IMR-90 (cell line): Measurements from ENCODE around the gene MYH9. TPM values are rescaled to one million over a fixed set of nuclear protein-coding genes. Genes with fewer than 3 reads are reported as not detected.

Source experiments
- ATAC-seq: fragments of 200-7000 bp; cut with Tn5 transposase; 2 replicates; pipeline ENCODE4 v1.9.1; 2020; ENCODE audit warnings: low read depth, mild to moderate bottlenecking, moderate library complexity
- BruUV-seq: library from RNA; stranded (reverse); fragments of 400-500 nt; replicated peaks from 2 replicates; lab custom pipeline; 2021; lab: Mats Ljungman, UMichigan
- CTCF ChIA-PET: fragments of 300-600 bp; formaldehyde crosslinking; extraction: SDS; loops from one replicate; lab custom pipeline; 2021; ENCODE audit warnings: antibody characterized with exemption; lab: Yijun Ruan, JAX
- POLR2A ChIA-PET: fragments of 300-600 bp; sonication (Branson Sonifier 250); formaldehyde crosslinking; loops from one replicate; lab custom pipeline; 2022; ENCODE audit warnings: antibody characterized with exemption; ENCODE audit not compliant: unreplicated experiment; lab: Charles Lee
- DNase-seq: peaks from one replicate; pipeline ENCODE4 v3.0.0; 2013
- H2AFZ ChIP-seq: replicated peaks from 2 replicates; pipeline ENCODE3; 2013; ENCODE audit warnings: low read length, mild to moderate bottlenecking; ENCODE audit not compliant: poor library complexity
- H2AK5ac ChIP-seq: 2 replicates; pipeline ENCODE4 v1.6.1; 2013; ENCODE audit warnings: low read depth, low read length, inconsistent platforms
- H2AK9ac ChIP-seq: replicated peaks from 2 replicates; pipeline ENCODE3; 2013; ENCODE audit warnings: mild to moderate bottlenecking, low read depth, low read length, moderate library complexity; ENCODE audit not compliant: poor library complexity
- H2BK120ac ChIP-seq: 2 replicates; pipeline ENCODE4 v1.6.1; 2013; ENCODE audit warnings: low read depth, low read length, inconsistent platforms
- H2BK15ac ChIP-seq: 3 replicates; pipeline ENCODE4 v1.6.1; 2013; ENCODE audit warnings: low read depth, low read length, inconsistent platforms
- H2BK20ac ChIP-seq: 2 replicates; pipeline ENCODE4 v1.6.1; 2013; ENCODE audit warnings: low read depth, mild to moderate bottlenecking, inconsistent platforms, low read length, moderate library complexity
- H2BK5ac ChIP-seq: 2 replicates; pipeline ENCODE4 v1.6.1; 2013; ENCODE audit warnings: mild to moderate bottlenecking, low read depth, low read length, inconsistent platforms; ENCODE audit not compliant: poor library complexity, severe bottlenecking
- H3K14ac ChIP-seq: replicated peaks from 2 replicates; pipeline ENCODE4 v1.6.1; 2013; ENCODE audit warnings: low read depth, low read length, inconsistent platforms
- H3K18ac ChIP-seq: 2 replicates; pipeline ENCODE4 v1.6.1; 2013; ENCODE audit warnings: low read depth, low read length, control low read depth
- H3K23ac ChIP-seq: 2 replicates; pipeline ENCODE4 v1.6.1; 2013; ENCODE audit warnings: low read depth, low read length, inconsistent platforms
- H3K27ac ChIP-seq: 2 replicates; pipeline ENCODE4 v1.5.1; 2013; ENCODE audit warnings: mild to moderate bottlenecking, control low read depth, low read length; ENCODE audit not compliant: insufficient read depth
- H3K27me3 ChIP-seq: 2 replicates; pipeline ENCODE4 v1.6.1; 2013; ENCODE audit warnings: low read length; ENCODE audit not compliant: control insufficient read depth, insufficient read depth
- H3K36me3 ChIP-seq: 2 replicates; pipeline ENCODE4 v1.6.1; 2013; ENCODE audit warnings: low read length, mixed read lengths; ENCODE audit not compliant: control insufficient read depth, insufficient read depth
- H3K4ac ChIP-seq: 2 replicates; pipeline ENCODE4 v1.6.1; 2013; ENCODE audit warnings: low read depth, low read length, inconsistent platforms
- H3K4me1 ChIP-seq: 2 replicates; pipeline ENCODE4 v1.6.1; 2013; ENCODE audit warnings: low read length, mixed read lengths; ENCODE audit not compliant: control insufficient read depth, insufficient read depth
- H3K4me2 ChIP-seq: 2 replicates; pipeline ENCODE4 v1.6.1; 2013; ENCODE audit warnings: low read depth, mild to moderate bottlenecking, control low read depth, low read length, moderate library complexity
- H3K4me3 ChIP-seq: 2 replicates; pipeline ENCODE4 v1.5.1; 2013; ENCODE audit warnings: low read depth, mild to moderate bottlenecking, control low read depth, low read length, moderate library complexity; ENCODE audit not compliant: insufficient read depth
- H3K56ac ChIP-seq: 2 replicates; pipeline ENCODE4 v1.6.1; 2013; ENCODE audit warnings: low read length, inconsistent platforms; ENCODE audit not compliant: insufficient read depth; ENCODE audit errors: extremely low read depth
- H3K79me1 ChIP-seq, 2 experiments: 2 replicates each; pipeline ENCODE4 v1.6.1; 2013; ENCODE audit warnings: low read length in 2 of 2, inconsistent platforms in 1 of 2, low read depth in 1 of 2
- H3K9ac ChIP-seq: 2 replicates; pipeline ENCODE4 v1.6.1; 2013; ENCODE audit warnings: low read depth, low read length, control low read depth
- H3K9me1 ChIP-seq: 2 replicates; pipeline ENCODE4 v1.6.1; 2013; ENCODE audit warnings: low read length, inconsistent platforms; ENCODE audit not compliant: insufficient read depth
- H3K9me3 ChIP-seq: 2 replicates; pipeline ENCODE4 v1.6.1; 2013; ENCODE audit warnings: low read length; ENCODE audit not compliant: control insufficient read depth, insufficient read depth
- H4K20me1 ChIP-seq: 2 replicates; pipeline ENCODE4 v1.6.1; 2013; ENCODE audit warnings: low read length, inconsistent platforms; ENCODE audit not compliant: insufficient read depth
- H4K5ac ChIP-seq: 2 replicates; pipeline ENCODE4 v1.6.1; 2013; ENCODE audit warnings: mild to moderate bottlenecking, low read depth, low read length, control low read depth
- H4K8ac ChIP-seq, 2 experiments: 2 replicates each; pipeline ENCODE4 v1.6.1; 2013; ENCODE audit warnings: low read depth in 2 of 2, low read length in 2 of 2, control low read depth in 1 of 2, inconsistent platforms in 1 of 2
- H4K91ac ChIP-seq: 2 replicates; pipeline ENCODE4 v1.6.1; 2013; ENCODE audit warnings: low read depth, low read length, inconsistent platforms; ENCODE audit not compliant: insufficient read depth
- BHLHE40 ChIP-seq: fragments of 150-350 bp; IDR thresholded peaks from 2 replicates; pipeline ENCODE4 v1.6.1; 2016; ENCODE audit warnings: mild to moderate bottlenecking, low read depth, low read length
- CHD1 ChIP-seq: IDR thresholded peaks from 2 replicates; pipeline ENCODE4 v1.6.1; 2012; ENCODE audit warnings: low read depth, low read length, improper control_type of control experiment
- MAZ ChIP-seq: IDR thresholded peaks from 2 replicates; pipeline ENCODE4 v1.6.1; 2012; ENCODE audit warnings: low read depth, mild to moderate bottlenecking, low read length, improper control_type of control experiment, moderate library complexity, borderline replicate concordance
- POLR2A ChIP-seq: IDR thresholded peaks from 2 replicates; pipeline ENCODE4 v1.6.1; 2012; ENCODE audit warnings: mild to moderate bottlenecking, low read depth, low read length
- RCOR1 ChIP-seq: IDR thresholded peaks from 2 replicates; pipeline ENCODE4 v1.6.1; 2012; ENCODE audit warnings: mild to moderate bottlenecking, low read length, improper control_type of control experiment; ENCODE audit not compliant: insufficient replicate concordance
- SMC3 ChIP-seq: fragments of 150-350 bp; IDR thresholded peaks from 2 replicates; pipeline ENCODE4 v1.6.1; 2016; ENCODE audit warnings: low read depth, mild to moderate bottlenecking, antibody characterized with exemption, low read length, moderate library complexity
- WGBS, 2 experiments: methylation state at CpG; one replicate each; pipeline versions ENCODE4 v1.1.5 to v1.1.7; 2013; ENCODE audit warnings: missing lambda C conversion rate in 2 of 2; ENCODE audit not compliant: insufficient read length in 1 of 2; ENCODE audit errors: extremely low coverage in 2 of 2; 5-methylcytosine and 5-hydroxymethylcytosine counted together
- dilution Hi-C: fragments of 300-500 bp; cut with HindIII; formaldehyde crosslinking; loops from one replicate; pipeline ENCODE4 v1.14.3; 2018; ENCODE audit warnings: low sequenced_read_pairs; ENCODE audit not compliant: unreplicated experiment
- in situ Hi-C: fragments of 300-500 bp; cut with MboI; formaldehyde crosslinking; loops from 3 replicates; pipeline ENCODE4 v1.14.3; 2019; ENCODE audit warnings: low sequenced_read_pairs, inconsistent platforms, mixed read lengths
- intact Hi-C: fragments of 100-400 bp; cut with micrococcal nuclease; formaldehyde crosslinking; loops from 2 replicates; pipeline ENCODE4 v1.10.0; 2022
- polyA plus RNA-seq, 3 experiments: library from polyadenylated mRNA; depleted of rRNA; stranded (reverse); fragments of >200 nt; gene quantifications; 2 replicates each; pipeline ENCODE4 v1.2.3, GENCODE V29; 2012; ENCODE audit warnings: low replicate concordance in 1 of 3
- total RNA-seq: library from RNA; depleted of rRNA; stranded (reverse); fragments of >200 nt; gene quantifications from 2 replicates; pipeline ENCODE4 v1.2.3, GENCODE V29; 2012
- TF ChIP-seq, protein P1 (sequence below): fragments of 150-350 bp; IDR thresholded peaks from 2 replicates; pipeline ENCODE4 v1.6.1; 2016; ENCODE audit warnings: low read depth, mild to moderate bottlenecking, low read length, moderate library complexity, borderline replicate concordance
- TF ChIP-seq, protein P2 (sequence below): fragments of 150-350 bp; IDR thresholded peaks from 2 replicates; pipeline ENCODE4 v1.6.1; 2017; ENCODE audit warnings: mild to moderate bottlenecking, antibody characterized with exemption, low read length, low read depth

Gene MYH9
- total and polyA plus RNA-seq, 2 of the 4 experiments (the other 2 are of a cell fraction) = 475 to 554 TPM

DNA sequence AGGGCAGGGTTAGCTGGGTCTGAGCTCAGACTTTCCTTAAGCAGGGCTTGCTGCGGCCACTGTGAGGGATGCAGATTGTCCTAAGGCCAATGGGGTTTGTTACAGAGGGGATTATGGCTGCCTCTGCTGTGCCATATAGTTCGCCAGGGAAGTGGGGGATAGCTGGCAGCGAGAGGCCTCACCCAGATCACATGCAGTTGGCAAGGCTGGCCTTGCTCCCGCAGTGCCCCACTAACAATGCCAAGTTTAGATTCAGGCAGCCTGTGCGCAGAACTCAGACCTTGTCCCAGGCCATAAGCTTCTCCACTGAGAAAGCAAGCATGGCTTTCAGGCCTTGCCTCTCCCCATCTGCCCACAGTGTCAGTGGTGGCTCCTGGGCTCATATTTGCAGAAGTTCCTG, 143.8 kb downstream of the MYH9 start:
- intact Hi-C loops (loop anchor here (1.0 kb wide), 1 partner anchor 12 kb away; no protein-coding TSS in a partner anchor), dilution Hi-C loops (no loop called here), in situ Hi-C loops (no loop called here)
- Histone ChIP-seq H4K8ac (no peak overlapping the region), H4K20me1 (no peaks in the 10 kb centered on the region), H2BK5ac (no peak overlapping the region), H3K36me3 (no peaks in the 10 kb centered on the region), H3K9me3 (no peaks in the 10 kb centered on the region), H3K18ac (no peak overlapping the region), H2AFZ (no peak overlapping the region), H3K4me1 (peaks cover 3% of the 10 kb centered on the region; the same call in 1 of the 2 replicates), H4K5ac (no peak overlapping the region), H2BK120ac (no peak overlapping the region), H2BK15ac (no peak overlapping the region), H2AK9ac (no peak overlapping the region), H3K9ac (no peak overlapping the region), H3K23ac (no peak overlapping the region), H2AK5ac (no peak overlapping the region), H3K56ac (no peak overlapping the region), H3K9me1 (no peaks in the 10 kb centered on the region), H3K14ac (no peak overlapping the region), H3K4me2 (no peak overlapping the region), H3K27me3 (no peaks in the 10 kb centered on the region), H3K27ac (no peak overlapping the region), H3K4me3 (no peak overlapping the region), H2BK20ac (no peak overlapping the region), H3K4ac (no peak overlapping the region), H4K91ac (no peak overlapping the region), H3K79me1 (peaks cover 0 to 4% of the 10 kb centered on the region in 2 experiments; a peak in 2 of 4 replicates)
- WGBS, 2 experiments = 100% methylated on average over 3 of the region's 5 CpGs; no CpG with 5 or more reads in 1 of the 2 experiments
- ChIA-PET CTCF (no interaction called here), POLR2A (no interaction called here)
- no TSS peak for BruUV-seq
- TF ChIP-seq, protein P1, sequence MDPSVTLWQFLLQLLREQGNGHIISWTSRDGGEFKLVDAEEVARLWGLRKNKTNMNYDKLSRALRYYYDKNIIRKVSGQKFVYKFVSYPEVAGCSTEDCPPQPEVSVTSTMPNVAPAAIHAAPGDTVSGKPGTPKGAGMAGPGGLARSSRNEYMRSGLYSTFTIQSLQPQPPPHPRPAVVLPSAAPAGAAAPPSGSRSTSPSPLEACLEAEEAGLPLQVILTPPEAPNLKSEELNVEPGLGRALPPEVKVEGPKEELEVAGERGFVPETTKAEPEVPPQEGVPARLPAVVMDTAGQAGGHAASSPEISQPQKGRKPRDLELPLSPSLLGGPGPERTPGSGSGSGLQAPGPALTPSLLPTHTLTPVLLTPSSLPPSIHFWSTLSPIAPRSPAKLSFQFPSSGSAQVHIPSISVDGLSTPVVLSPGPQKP = no peak
- TF ChIP-seq RCOR1 (no peak), POLR2A (no peak), MAZ (no peak), BHLHE40 (no peak), SMC3 (no peak), CHD1 (no peak)
- TF ChIP-seq, protein P2, sequence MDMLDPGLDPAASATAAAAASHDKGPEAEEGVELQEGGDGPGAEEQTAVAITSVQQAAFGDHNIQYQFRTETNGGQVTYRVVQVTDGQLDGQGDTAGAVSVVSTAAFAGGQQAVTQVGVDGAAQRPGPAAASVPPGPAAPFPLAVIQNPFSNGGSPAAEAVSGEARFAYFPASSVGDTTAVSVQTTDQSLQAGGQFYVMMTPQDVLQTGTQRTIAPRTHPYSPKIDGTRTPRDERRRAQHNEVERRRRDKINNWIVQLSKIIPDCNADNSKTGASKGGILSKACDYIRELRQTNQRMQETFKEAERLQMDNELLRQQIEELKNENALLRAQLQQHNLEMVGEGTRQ = no peak
- DNase-seq (no peak), ATAC-seq (no peak)
